Central memory CD8-positive, alpha-beta T cell (primary cell): ENCODE measurements around the gene MALAT1.

Experiments
- ATAC-seq: fragments of 150-1000 bp; cut with Tn5 transposase; replicated peaks from 2 replicates; pipeline ENCODE4 v1.10.0; 2022; ENCODE audit warnings: mild to moderate bottlenecking, moderate FRiP score, moderate number of reproducible peaks; ENCODE audit not compliant: poor library complexity, severe bottlenecking; ENCODE audit errors: extremely low read depth
- DNase-seq, 2 donors: peaks; one replicate each; pipeline ENCODE4 v3.0.0; 2021; ENCODE audit warnings: low spot score in 2 of 2
- H3K27ac Mint-ChIP-seq: one replicate; pipeline ENCODE4 v1.8.0; 2022; ENCODE audit warnings: low read depth, mild to moderate bottlenecking, moderate library complexity, mixed read lengths
- H3K27me3 Mint-ChIP-seq: one replicate; pipeline ENCODE4 v1.8.0; 2022; ENCODE audit warnings: mixed read lengths
- H3K36me3 Mint-ChIP-seq: one replicate; pipeline ENCODE4 v1.8.0; 2022; ENCODE audit warnings: mild to moderate bottlenecking, moderate library complexity, mixed read lengths; ENCODE audit not compliant: insufficient read depth
- H3K4me1 Mint-ChIP-seq: one replicate; pipeline ENCODE4 v1.8.0; 2022; ENCODE audit warnings: mixed read lengths
- H3K4me3 Mint-ChIP-seq: one replicate; pipeline ENCODE4 v1.8.0; 2022; ENCODE audit warnings: mild to moderate bottlenecking, moderate library complexity, mixed read lengths
- H3K9me3 Mint-ChIP-seq: one replicate; pipeline ENCODE4 v1.8.0; 2022; ENCODE audit warnings: mixed read lengths

MALAT1 gene

GRCh38 chr11:65496304-65497140, 2.3 kb upstream of the MALAT1 start:
- ATAC-seq (no peak), DNase-seq (no peak)
- H3K4me1 Mint-ChIP-seq = peaks cover 39% of the 10 kb centered on the region
- H3K27me3 Mint-ChIP-seq = no peaks in the 10 kb centered on the region
- H3K9me3 Mint-ChIP-seq = no peaks in the 10 kb centered on the region
- no peak overlapping the region for H3K27ac Mint-ChIP-seq
- no peak overlapping the region for H3K4me3 Mint-ChIP-seq
- peaks cover 2% of the 10 kb centered on the region for H3K36me3 Mint-ChIP-seq

DNA sequence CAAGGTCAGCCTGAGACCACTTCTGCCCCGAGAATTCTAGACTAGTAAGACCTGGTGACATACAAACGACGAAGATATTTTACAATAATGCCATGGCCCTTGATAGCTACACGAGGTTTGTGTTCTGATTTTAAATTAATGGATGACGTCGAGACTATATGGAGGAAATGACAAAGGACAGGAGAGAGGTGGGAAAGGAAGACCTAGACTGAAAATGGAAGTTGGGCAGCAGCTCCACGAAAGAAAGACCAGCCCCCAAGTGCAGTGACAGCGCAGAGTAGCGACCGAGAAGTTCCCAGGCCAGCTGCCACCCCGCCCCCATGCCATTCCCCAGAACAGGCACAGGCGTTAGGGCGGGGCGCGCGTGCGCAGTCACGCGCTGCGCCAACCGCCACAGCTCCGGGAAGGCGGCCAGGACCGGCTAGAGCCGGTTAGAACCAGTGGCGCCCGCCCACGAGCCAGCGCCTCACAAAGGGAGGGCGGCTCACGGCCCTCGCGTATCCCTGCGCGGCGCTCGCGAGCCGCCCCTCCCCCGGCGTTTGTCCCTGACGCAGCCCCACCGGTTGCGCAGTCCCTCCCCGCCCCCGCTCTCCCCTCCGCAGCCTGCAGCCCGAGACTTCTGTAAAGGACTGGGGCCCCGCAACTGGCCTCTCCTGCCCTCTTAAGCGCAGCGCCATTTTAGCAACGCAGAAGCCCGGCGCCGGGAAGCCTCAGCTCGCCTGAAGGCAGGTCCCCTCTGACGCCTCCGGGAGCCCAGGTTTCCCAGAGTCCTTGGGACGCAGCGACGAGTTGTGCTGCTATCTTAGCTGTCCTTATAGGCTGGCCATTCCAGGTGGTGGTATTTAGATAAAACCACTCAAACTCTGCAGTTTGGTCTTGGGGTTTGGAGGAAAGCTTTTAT, 1.5 kb upstream of the MALAT1 start:
- Mint-ChIP-seq H3K36me3 (peaks cover 2% of the 10 kb centered on the region), H3K9me3 (no peaks in the 10 kb centered on the region), H3K27ac (no peak overlapping the region), H3K27me3 (no peaks in the 10 kb centered on the region), H3K4me1 (peaks cover 45% of the 10 kb centered on the region), H3K4me3 (no peak overlapping the region)
- ATAC-seq (peak; percentile 78), DNase-seq (peak; percentile 86 to 94)

DNA sequence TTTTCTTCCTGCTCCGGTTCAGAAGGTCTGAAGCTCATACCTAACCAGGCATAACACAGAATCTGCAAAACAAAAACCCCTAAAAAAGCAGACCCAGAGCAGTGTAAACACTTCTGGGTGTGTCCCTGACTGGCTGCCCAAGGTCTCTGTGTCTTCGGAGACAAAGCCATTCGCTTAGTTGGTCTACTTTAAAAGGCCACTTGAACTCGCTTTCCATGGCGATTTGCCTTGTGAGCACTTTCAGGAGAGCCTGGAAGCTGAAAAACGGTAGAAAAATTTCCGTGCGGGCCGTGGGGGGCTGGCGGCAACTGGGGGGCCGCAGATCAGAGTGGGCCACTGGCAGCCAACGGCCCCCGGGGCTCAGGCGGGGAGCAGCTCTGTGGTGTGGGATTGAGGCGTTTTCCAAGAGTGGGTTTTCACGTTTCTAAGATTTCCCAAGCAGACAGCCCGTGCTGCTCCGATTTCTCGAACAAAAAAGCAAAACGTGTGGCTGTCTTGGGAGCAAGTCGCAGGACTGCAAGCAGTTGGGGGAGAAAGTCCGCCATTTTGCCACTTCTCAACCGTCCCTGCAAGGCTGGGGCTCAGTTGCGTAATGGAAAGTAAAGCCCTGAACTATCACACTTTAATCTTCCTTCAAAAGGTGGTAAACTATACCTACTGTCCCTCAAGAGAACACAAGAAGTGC, 661 bp upstream of the MALAT1 start:
- no peaks in the 10 kb centered on the region for H3K27me3 Mint-ChIP-seq
- no peak overlapping the region for H3K27ac Mint-ChIP-seq
- ATAC-seq (peak; percentile 19), DNase-seq (peak; percentile 37 to 49)
- H3K36me3 Mint-ChIP-seq = peaks cover 2% of the 10 kb centered on the region
- H3K9me3 Mint-ChIP-seq = no peaks in the 10 kb centered on the region
- no peak overlapping the region for H3K4me3 Mint-ChIP-seq
- H3K4me1 Mint-ChIP-seq = peaks cover 45% of the 10 kb centered on the region

DNA sequence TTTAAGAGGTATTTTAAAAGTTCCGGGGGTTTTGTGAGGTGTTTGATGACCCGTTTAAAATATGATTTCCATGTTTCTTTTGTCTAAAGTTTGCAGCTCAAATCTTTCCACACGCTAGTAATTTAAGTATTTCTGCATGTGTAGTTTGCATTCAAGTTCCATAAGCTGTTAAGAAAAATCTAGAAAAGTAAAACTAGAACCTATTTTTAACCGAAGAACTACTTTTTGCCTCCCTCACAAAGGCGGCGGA, 193 bp upstream of the MALAT1 start:
- no peak overlapping the region for H3K27ac Mint-ChIP-seq

DNA sequence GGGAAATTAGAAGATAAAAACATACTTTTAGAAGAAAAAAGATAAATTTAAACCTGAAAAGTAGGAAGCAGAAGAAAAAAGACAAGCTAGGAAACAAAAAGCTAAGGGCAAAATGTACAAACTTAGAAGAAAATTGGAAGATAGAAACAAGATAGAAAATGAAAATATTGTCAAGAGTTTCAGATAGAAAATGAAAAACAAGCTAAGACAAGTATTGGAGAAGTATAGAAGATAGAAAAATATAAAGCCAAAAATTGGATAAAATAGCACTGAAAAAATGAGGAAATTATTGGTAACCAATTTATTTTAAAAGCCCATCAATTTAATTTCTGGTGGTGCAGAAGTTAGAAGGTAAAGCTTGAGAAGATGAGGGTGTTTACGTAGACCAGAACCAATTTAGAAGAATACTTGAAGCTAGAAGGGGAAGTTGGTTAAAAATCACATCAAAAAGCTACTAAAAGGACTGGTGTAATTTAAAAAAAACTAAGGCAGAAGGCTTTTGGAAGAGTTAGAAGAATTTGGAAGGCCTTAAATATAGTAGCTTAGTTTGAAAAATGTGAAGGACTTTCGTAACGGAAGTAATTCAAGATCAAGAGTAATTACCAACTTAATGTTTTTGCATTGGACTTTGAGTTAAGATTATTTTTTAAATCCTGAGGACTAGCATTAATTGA, 1.0 kb downstream of the MALAT1 start:
- H3K9me3 Mint-ChIP-seq = no peaks in the 10 kb centered on the region
- peaks cover 2% of the 10 kb centered on the region for H3K36me3 Mint-ChIP-seq
- no peaks in the 10 kb centered on the region for H3K27me3 Mint-ChIP-seq
- ATAC-seq (no peak), DNase-seq (no peak)
- peaks cover 53% of the 10 kb centered on the region for H3K4me1 Mint-ChIP-seq
- no peak overlapping the region for H3K27ac Mint-ChIP-seq
- H3K4me3 Mint-ChIP-seq = no peak overlapping the region

More for the DNA sequence above, 193 bp upstream of the MALAT1 start:
- no peak for ATAC-seq
- H3K9me3 Mint-ChIP-seq = no peaks in the 10 kb centered on the region
- peaks cover 47% of the 10 kb centered on the region for H3K4me1 Mint-ChIP-seq
- DNase-seq = no peak
- no peak overlapping the region for H3K4me3 Mint-ChIP-seq
- peaks cover 2% of the 10 kb centered on the region for H3K36me3 Mint-ChIP-seq
- no peaks in the 10 kb centered on the region for H3K27me3 Mint-ChIP-seq

- no peaks in the 10 kb centered on the region for H3K27me3 Mint-ChIP-seq
- no peak overlapping the region for H3K4me3 Mint-ChIP-seq
- peaks cover 2% of the 10 kb centered on the region for H3K36me3 Mint-ChIP-seq
- no peak for DNase-seq
- ATAC-seq = no peak
- H3K27ac Mint-ChIP-seq = no peak overlapping the region
- no peaks in the 10 kb centered on the region for H3K9me3 Mint-ChIP-seq
- H3K4me1 Mint-ChIP-seq = peaks cover 59% of the 10 kb centered on the region
Observed at GRCh38 chr11:65500387-65501185, 1.7 kb downstream of the MALAT1 start.

DNA sequence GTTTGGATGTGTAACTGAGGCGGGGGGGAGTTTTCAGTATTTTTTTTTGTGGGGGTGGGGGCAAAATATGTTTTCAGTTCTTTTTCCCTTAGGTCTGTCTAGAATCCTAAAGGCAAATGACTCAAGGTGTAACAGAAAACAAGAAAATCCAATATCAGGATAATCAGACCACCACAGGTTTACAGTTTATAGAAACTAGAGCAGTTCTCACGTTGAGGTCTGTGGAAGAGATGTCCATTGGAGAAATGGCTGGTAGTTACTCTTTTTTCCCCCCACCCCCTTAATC, 2.3 kb downstream of the MALAT1 start:
- Mint-ChIP-seq H3K27me3 (no peaks in the 10 kb centered on the region), H3K9me3 (no peaks in the 10 kb centered on the region), H3K36me3 (no peaks in the 10 kb centered on the region), H3K4me1 (peaks cover 64% of the 10 kb centered on the region), H3K27ac (no peak overlapping the region), H3K4me3 (no peak overlapping the region)
- no peak for ATAC-seq
- DNase-seq = no peak

- Mint-ChIP-seq H3K4me3 (no peak overlapping the region), H3K27me3 (no peaks in the 10 kb centered on the region), H3K36me3 (no peaks in the 10 kb centered on the region), H3K9me3 (no peaks in the 10 kb centered on the region), H3K27ac (no peak overlapping the region), H3K4me1 (peaks cover 64% of the 10 kb centered on the region)
- DNase-seq = no peak
- ATAC-seq = no peak
Observed at GRCh38 chr11:65501472-65502273, 2.8 kb downstream of the MALAT1 start.

GRCh38 chr11:65502274-65502554, 3.4 kb downstream of the MALAT1 start:
- ATAC-seq (no peak), DNase-seq (no peak)

DNA sequence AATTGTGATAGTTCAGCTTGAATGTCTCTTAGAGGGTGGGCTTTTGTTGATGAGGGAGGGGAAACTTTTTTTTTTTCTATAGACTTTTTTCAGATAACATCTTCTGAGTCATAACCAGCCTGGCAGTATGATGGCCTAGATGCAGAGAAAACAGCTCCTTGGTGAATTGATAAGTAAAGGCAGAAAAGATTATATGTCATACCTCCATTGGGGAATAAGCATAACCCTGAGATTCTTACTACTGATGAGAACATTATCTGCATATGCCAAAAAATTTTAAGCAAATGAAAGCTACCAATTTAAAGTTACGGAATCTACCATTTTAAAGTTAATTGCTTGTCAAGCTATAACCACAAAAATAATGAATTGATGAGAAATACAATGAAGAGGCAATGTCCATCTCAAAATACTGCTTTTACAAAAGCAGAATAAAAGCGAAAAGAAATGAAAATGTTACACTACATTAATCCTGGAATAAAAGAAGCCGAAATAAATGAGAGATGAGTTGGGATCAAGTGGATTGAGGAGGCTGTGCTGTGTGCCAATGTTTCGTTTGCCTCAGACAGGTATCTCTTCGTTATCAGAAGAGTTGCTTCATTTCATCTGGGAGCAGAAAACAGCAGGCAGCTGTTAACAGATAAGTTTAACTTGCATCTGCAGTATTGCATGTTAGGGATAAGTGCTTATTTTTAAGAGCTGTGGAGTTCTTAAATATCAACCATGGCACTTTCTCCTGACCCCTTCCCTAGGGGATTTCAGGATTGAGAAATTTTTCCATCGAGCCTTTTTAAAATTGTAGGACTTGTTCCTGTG, 3.9 kb downstream of the MALAT1 start:
- H3K4me3 Mint-ChIP-seq = no peak overlapping the region

More at GRCh38 chr11:65502274-65502554, 3.4 kb downstream of the MALAT1 start:
- H3K9me3 Mint-ChIP-seq = no peaks in the 10 kb centered on the region
- H3K27ac Mint-ChIP-seq = no peak overlapping the region
- H3K4me1 Mint-ChIP-seq = peaks cover 64% of the 10 kb centered on the region
- no peaks in the 10 kb centered on the region for H3K36me3 Mint-ChIP-seq
- H3K27me3 Mint-ChIP-seq = no peaks in the 10 kb centered on the region
- no peak overlapping the region for H3K4me3 Mint-ChIP-seq

GRCh38 chr11:65503368-65503948, 4.6 kb downstream of the MALAT1 start:
- DNase-seq = no peak
- no peaks in the 10 kb centered on the region for H3K36me3 Mint-ChIP-seq

More for the DNA sequence above, 3.9 kb downstream of the MALAT1 start:
- Mint-ChIP-seq H3K27ac (no peak overlapping the region), H3K4me1 (peaks cover 67% of the 10 kb centered on the region), H3K27me3 (no peaks in the 10 kb centered on the region), H3K9me3 (no peaks in the 10 kb centered on the region), H3K36me3 (no peaks in the 10 kb centered on the region)
- DNase-seq (no peak), ATAC-seq (no peak)

More at GRCh38 chr11:65503368-65503948, 4.6 kb downstream of the MALAT1 start:
- no peak for ATAC-seq
- peaks cover 70% of the 10 kb centered on the region for H3K4me1 Mint-ChIP-seq
- no peak overlapping the region for H3K4me3 Mint-ChIP-seq
- no peak overlapping the region for H3K27ac Mint-ChIP-seq
- no peaks in the 10 kb centered on the region for H3K9me3 Mint-ChIP-seq
- H3K27me3 Mint-ChIP-seq = no peaks in the 10 kb centered on the region
